Right renal pelvis (tissue), 4 donors: Measurements from ENCODE around the gene ZSCAN1. TPM values are rescaled to one million over a fixed set of nuclear protein-coding genes. Genes with fewer than 3 reads are reported as not detected.

Source experiments
- DNase-seq, 4 donors: peaks; one replicate each; pipeline ENCODE4 v3.0.0-alpha.2; 2013; ENCODE audit warnings: low read depth in 4 of 4, low spot score in 3 of 4, missing footprints in 1 of 4
- polyA plus RNA-seq, 4 donors: library from polyadenylated mRNA; unstranded; fragments of 120-200 nt; gene quantifications; one replicate each; pipeline ENCODE4 v1.2.1, GENCODE V29; 2013; ENCODE audit not compliant: insufficient read length in 4 of 4

ZSCAN1 gene
- polyA plus RNA-seq, 4 donors: 2.0 to 5.7 (median 3.9) TPM

DNA sequence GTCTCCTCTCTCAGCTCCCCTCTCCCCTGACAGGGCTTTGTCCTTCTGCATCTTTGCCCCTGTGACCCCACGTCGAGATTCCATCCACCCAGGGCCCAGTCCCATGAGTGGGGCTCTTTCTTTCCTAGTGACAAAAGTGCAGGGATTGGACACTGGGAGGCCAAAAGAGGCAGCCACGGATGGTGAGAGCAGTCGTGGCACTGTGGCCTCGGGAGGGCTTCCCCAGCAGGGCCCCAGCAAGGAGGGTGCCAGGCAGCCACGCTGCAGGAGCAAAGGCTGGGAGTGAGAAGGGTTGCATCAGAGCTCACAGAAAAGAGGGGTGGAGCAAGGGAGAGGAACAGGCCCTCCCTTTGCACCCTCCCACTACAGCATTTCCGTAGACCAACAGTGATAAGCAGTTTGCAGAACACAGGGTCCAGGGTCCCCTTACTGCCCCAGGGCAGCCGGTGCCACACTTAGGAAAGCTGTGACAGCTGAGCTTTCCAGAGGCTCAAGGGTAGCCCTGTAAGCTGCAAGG lies 4.9 kb downstream of the ZSCAN1 start:
- DNase-seq: no peak

DNA sequence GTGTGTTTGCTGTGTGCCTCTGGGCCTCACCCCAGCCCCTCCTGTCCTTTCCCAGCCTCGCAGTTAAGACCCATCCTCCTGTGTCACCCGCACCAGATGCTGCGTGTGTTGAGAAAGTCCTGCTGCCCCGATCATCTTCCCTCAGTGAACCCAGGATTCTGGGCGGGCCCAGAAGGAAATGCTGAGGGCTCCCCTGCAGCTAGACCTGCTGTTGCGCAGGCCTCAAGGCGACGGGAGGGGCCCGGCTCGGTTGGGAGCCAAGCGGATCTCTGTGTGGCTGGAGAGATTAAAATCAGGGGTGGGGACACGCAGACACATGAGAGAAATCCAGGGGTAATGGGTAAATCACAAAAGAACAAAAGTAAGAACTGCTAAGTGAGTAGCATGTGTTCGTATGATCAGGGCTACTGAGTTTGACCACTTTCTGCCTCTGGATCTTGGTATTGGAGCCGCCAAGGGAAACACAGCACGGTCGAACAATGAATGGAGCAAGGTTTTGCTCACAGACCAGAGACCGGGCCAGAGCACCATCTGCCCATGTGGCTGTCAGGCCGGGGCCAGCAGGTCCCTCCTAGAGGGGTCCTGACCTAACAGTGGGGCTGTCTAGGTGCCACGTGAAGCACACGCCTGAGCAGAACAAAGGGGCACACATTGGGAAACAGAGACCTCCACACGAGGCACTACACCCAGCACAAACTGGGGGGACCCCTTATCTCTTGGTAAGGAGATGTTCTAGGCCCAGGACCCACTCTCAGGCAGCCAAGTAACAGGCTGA lies 7.1 kb downstream of the ZSCAN1 start:
- DNase-seq: no peak

DNA sequence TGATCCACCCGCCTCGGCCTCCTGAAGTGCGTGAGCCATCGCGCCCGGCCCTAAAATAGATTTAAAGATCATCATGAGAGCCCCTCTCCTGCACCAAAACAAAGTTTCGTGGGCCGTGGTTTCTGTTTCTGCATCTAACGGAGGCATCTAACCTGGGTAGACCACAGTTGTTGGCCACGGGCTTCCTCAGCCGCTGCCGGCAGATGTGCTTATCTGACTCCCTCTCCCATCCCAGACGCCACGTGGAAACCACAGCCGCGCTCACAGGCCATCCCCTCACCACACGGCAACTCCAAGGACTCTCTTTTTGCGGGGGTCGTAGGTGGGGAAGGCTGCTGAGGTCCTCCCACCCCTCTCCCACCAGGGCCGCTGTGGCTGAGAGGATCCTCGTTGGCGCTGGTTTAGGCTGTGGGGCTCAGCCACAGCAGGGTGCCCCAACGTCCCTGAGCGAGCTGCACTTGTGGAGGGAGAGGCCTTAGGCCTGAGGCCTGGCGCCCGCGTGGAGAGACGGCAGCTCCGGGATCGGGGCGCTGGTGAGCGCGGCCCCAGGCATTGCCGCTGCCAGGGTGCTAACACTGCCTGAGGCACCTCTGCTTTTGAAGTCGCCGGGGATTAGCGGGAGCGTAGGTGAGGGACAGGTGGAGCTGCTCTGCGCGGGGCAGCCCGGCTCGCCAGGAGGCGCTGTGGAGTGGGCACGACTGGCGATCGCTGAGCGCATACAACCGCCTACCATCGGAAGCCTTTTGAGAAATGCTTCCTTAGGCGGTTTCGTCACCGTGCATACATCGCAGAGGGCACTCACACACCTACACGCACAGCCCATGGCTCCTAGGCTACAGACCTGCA lies 8.9 kb downstream of the ZSCAN1 start:
- no peak for DNase-seq

DNA sequence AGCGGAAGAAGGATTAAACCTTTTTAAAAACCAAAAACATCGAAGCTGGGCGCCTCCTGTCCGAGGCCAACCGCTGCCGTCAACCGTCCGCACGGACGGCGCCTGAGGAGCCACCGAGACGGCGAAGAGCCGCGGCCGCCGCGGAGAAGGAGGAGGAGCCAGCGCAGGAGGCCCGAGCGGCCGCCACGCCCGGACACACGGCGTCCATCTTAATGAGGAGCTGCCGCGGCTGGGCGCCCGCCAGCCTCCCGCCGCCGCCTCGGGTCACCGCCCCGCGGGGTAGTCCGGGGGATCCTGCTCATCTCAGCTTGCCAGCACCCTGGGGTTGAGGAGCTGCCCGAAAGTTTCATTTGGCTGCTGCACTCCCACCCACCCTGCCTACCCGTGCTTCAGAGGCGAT lies 10.6 kb downstream of the ZSCAN1 start:
- DNase-seq: no peak

DNA sequence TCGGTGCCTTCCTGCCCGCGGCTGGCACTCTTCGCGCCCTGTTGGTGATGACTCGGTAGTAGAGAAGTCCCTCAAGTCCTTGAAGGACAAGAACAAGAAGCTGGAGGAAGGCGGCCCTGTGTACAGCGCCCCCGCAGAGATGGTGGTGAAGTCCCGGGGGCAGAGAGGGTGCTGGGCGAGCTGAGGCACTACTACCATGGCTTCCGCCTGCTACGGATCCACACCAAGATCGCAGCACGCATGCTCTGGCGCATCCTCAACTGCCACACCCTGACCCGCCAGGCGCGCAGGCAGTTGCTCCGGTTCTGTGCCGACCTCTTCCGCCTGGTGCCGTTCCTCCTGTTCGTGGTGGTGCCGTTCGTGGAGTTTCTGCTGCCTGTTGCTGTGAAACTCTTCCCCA lies 11.1 kb downstream of the ZSCAN1 start:
- no peak for DNase-seq

DNA sequence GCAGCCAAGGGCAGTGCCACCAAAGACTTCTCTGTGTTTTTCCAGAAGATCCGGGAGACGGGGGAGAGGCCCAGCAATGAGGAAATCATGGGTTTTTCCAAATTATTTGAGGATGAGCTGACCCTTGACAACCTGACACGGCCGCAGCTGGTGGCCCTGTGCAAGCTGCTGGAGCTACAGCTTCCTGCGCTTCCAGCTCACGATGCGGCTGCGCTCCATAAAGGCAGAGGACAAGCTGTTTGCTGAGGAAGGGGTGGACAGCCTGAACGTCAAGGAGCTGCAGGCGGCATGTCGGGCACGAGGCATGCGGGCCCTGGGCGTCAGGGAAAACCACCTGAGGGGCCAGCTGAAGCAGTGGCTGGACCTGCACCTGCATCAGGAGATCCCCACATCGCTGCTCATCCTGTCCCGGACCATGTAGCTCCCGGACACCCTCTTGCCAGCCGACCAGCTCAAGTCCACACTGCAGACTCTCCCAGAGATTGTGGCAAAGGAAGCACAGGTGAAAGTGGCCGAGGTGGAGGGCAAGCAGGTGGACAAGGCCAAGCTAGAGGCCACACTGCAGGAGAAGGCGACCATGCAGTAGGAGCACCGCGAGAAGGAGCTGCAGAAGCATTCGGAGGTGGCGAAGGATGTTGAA lies 11.7 kb downstream of the ZSCAN1 start:
- DNase-seq: no peak

DNA sequence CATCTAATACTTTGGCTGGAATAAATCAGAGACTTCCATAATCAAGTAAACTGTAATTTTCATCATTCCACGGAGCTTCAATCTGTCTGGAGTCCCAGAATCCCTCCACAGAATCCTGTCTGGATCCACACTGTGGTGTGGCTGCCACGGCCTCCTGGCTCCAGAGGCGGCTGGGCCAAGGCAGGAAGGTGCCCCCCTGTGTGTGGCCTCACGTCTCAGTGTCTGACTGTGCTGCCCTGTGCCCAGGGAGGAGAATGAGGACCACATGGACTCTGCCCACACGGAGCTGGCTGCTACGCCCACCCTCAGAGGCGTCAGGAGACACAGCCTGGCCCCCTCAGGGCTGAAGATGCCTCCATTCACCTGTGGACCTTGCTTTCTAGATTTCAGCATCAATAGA lies 13.0 kb downstream of the ZSCAN1 start:
- DNase-seq: no peak

DNA sequence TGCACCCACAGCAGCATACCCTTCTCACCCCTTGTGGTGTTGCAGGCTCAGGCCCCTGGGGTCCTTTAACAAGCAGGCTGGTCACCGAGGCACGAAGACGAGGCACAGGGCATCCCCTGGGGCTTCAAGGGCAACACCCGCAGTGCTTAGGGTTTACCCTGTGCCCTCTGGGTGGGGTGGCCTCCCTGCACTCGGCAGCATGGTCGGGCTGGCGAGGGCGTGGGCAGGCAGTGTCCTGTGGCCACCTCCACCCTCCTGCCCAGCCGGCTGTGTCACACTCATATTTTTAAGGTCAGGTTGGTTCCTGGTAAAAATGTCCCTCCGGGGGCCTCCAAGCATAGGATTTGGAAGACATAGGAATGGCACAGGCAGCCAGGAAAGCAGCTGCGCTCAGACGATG lies 13.8 kb downstream of the ZSCAN1 start:
- no peak for DNase-seq

DNA sequence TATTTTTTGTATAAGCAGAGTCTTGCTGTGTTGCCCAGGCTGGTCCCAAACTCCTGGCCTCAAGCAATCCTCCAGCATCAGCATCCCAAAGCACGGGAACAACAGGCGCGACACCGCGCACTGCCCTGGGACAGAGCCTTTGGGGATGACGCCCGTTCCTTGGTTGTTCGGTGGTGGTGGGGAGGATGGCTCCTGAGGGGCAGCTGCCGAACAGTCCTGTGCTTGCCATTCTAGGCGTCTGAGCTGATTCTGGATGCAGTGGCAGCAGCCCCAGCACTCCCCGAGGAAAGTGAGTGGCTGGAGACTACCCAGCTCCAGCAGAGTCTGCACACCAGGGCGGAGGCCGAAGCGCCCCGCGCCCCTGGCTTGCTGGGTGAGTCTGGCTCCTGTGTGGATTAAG lies 18.4 kb downstream of the ZSCAN1 start:
- no peak for DNase-seq

DNA sequence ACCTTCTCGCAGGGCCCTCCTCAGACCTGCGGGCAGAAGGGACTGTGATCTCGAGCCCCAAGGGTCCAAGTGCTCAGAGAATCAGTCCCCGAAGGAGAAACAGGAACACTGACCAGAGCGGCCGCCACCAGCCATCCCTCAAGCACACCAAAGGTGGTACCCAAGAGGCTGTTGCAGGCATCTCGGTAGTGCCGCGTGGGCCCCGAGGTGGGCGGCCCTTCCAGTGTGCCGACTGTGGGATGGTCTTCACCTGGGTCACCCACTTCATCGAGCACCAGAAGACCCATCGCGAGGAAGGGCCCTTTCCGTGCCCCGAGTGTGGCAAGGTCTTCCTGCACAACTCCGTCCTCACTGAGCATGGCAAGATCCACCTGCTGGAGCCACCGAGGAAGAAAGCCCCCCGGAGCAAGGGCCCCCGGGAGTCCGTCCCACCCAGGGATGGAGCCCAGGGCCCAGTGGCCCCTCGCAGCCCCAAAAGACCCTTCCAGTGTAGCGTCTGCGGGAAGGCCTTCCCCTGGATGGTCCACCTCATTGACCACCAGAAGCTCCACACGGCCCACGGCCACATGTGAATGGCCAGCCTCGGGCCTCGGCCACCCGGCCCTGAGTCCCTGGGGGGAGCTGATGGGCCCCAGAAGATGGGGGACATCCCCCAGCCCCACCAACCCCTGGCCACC lies 19.8 kb downstream of the ZSCAN1 start:
- DNase-seq: no peak

DNA sequence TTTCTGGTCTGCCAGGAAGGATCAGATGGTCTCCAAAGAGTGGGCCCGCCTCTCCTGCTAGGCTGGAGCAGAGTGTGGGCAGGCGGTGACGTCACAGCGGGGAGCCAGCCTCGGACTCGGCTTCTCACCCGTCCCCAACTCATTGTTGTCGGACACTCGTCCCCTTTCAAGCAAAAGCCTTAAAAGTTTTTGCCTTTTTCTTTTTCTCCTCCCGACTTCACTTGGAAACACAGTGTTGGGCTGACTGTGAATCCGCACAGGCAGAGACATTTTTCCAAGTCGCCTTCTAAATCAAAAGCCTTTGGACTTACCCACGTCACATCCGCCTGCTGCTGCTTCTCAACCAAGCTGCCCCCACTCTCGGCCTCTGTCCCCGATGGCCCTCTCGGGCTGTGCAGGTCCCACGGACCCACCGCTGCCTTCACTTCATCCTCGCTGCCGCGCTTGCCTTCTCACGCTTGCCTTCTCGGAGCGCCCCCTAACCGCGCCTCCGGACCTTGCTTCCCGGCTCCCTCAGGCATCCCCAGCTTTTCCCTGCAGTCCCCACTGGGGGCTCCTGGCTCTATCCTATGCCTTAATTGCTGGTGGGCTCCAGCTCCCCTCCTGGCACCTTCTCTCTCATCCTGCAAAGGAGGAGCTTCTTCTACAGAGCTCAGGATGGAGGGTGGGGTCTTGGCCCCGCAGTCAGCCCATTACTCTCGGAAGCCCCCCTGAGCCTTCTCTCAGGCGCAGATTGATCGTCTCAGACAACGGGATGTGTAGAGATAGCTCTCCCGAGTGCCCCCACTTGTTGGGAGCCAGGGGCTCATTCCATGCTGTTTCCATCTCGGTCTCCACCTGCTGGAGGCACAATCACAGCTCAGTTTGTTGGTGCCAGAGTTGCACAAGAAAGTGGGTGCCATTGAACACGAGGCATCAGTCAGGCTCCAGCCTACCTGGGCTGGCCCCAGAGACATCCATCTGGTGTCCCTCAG lies 21.4 kb downstream of the ZSCAN1 start:
- peak in 2 of 4 donors; percentile 29 to 63 for DNase-seq

DNA sequence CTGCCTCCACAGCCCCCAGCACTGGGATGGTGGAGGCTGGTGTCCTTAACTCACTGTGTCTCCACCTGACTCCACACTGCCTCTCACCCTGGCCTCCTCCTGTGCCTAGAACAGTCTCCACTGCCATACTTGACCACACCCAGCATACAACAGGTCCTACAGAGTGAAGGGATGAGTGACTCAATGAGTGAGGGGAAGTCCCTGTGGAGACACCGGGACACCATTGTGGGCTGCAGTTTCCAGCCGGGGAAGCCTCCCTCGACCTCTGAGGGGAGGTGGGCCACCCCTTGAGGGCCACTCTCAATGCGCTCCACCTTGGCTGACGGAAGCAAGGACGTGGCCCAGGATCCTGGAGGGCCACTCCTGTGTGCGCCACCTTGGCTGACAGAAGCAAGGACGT lies 22.4 kb downstream of the ZSCAN1 start:
- DNase-seq: no peak

DNA sequence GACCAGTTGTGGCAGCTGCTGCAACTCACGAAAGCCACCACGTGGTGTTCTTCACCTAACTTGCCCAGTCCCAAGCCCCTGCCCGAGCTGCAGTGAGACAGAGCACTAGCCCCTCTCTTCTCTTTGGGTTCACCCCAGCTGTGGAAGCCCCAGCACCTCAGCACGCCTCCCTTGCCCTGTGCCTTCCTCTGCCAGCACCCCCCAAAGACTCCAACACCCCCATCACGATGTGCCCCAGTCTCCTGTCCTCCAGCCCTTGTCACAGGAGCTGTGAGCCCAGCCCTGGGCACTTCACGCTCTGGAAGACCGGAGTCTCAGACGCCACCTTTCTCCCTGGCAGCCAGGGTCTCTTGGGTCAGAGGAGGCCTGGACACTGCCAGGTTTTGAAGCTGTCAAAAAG lies 23.0 kb downstream of the ZSCAN1 start:
- no peak for DNase-seq

DNA sequence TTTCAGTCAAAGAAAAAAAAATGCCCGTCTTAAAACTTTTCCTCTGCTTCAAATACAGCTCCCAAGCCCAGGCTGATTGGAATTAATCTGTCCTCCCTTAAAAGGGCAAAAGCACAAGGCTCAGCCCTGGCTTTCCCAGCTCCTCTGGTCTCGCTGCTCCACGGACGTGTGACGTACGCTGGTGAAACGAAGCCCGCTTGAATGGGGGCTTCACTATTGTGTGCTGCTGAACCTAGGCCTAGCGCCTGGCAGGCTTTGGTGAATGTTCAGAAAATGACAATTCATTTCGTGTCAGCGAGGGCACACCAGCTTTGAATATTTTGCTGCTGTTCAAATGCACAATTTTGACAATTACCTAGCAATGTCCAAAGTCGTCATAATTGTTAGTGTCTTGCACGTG lies 24.6 kb downstream of the ZSCAN1 start:
- no peak for DNase-seq

DNA sequence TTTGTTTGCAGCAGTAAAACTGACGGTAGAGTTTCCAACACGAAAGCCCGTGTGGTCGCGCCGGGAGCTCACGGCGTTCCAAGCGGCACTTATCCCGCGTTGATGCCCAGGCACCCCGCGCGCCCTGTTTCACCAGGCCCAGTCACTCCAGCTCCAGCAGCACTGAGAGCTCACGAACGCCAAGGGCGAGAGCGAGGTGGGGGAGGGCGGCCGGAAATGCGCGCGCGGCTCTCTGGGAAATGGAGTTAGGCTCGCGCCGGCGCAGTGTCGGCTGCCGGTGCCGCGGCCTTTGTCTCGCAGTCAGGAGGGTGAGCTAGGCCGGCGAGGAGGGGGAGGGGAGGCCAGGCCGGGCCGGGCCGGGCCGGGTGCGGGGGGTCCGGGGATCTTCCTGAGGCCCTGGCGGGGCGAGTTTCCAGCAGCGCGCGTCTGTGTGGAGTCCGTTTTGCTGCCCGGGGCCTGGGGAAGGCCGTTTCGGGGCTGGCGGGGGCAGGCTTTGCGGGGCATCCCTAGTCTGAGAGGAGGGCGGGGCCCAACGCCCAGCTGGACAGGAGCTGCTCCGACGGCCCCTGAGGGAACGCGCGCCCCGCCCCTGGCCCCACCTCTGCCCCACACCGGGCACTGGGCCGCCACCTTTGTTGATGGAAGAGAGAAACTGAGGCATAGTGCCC lies 25.3 kb downstream of the ZSCAN1 start, which contains the start of gene ZNF135:
Gene ZNF135 (plus strand): TSS at position 280 of the 668 bp plus-strand sequence. CDS start 721 bp downstream, outside the sequence.
- DNase-seq: peak; percentile 81 to 87 (median 84)

DNA sequence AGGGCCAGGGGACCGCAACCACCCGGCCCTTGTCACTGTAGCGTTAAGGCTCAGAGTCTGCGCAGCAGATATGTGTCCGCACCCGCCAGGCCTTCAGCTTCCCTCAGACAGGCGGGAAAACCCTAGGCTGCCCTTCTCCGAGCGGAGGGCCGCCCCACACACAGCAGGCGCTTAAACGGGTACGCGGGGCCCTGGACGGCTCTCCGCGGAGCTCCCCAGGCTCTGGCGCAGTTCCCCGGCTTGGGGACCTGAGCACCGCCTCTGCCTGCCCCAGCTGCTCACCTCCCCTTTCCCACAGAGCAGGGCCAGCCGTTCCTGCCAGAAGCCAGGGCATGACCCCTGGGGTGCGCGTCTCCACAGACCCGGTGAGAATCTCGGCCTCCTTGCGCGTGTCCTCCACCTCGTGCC lies 25.9 kb downstream of the ZSCAN1 start:
- DNase-seq: peak in 1 of 4 donors; percentile 60

DNA sequence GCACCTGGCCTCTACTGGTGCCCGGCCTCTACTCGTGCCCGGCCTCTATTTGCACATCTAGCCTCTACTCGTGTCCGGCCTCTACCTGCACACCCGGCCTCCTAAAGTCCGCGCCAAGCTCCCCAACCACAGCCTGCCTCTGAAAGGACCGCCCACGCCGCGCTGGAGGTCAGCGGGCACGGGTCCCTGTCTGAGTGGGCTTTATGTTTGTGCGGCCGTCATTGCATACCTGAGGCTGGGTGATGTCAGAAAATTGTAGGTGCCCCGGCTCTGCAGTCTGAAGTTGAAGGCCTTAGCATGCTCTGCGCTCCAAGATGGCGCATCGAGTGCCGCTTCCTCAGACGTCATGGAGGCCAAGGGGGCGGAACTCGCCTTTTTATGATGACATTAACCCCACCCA lies 26.4 kb downstream of the ZSCAN1 start:
- DNase-seq: no peak

DNA sequence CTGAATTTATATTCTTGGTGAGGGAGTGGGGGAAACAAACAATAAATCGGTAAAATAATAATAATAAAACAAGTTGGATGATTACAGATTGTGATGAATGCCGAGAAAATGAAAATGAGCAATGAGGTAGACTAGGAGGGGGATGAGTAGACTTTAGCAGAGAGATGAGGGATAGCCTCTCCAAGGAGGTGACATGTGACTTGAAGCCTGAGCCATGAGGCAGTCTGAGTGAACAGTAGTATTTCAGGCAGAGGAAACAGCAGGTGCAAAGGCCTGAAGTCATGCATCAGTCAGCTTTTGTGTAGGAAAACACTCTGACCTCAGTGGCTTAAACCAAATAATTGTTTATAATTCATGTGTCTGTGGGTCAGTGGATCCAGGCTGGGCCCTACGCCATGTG lies 29.9 kb downstream of the ZSCAN1 start:
- no peak for DNase-seq
